ENCODE results near the gene HEPHL1.
A peak's percentile ranks its signal among the peaks of the same experiment; 100 is the strongest.

HEPHL1 gene

DNA sequence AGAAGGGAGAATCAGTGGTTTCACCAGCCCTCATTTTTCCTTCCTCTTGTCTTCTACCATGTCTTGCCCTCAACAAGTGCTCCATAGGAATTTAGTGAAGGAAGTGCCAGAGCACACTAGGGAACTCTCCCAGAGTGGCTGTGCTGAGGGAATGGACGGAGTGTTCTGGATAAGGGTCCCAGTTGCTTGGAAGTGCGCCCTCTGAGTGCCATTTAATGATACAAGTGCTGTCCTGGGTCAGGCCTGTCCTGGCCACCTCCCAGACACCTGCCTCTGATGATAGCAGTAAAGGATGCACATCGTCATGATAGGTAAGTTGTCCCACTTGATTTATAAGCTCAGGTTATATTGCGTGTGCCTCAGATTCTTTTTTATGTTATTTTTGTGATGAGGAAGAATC, 112.6 kb downstream of the HEPHL1 start:
- ATAC-seq (ENCODE audit: low read depth) (no peak), DNase-seq (ENCODE audit: low spot score in 2 of 2) (no peak)
- Mint-ChIP-seq H3K9me3 (peaks cover 1% of the 10 kb centered on the region), H3K27ac (peak overlapping the region; percentile 59), H3K4me3 (no peak overlapping the region), H3K36me3 (peaks cover 4% of the 10 kb centered on the region), H3K4me1 (peaks cover 30% of the 10 kb centered on the region), H3K27me3 (no peaks in the 10 kb centered on the region)

GRCh38 chr11:94134651-94135512, 113.7 kb downstream of the HEPHL1 start:
- H3K27ac Mint-ChIP-seq = peak overlapping the region; percentile 83
- no peak for DNase-seq (ENCODE audit: low spot score in 2 of 2)

DNA sequence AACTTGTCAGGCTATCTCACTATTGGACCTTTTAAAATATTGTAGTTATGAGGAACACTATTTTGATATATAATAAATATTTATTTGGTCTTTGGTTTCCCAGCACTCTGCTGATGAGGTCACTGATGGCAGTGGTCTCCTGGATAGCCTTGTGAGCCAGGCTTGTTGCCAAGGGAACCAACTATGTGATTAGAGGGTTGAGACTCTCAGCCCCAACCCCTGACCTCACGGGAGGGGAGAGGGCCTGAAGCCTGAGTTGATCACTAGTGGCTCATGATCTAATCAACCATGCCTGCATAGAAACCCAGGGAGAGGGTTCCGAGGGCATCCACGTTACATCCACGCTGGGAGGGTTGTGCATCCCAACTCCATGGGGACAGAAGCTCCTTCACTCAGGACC, 118.3 kb downstream of the HEPHL1 start:
- H3K9me3 Mint-ChIP-seq = peaks cover 1% of the 10 kb centered on the region
- DNase-seq (ENCODE audit: low spot score in 2 of 2) = no peak
- H3K36me3 Mint-ChIP-seq = peaks cover 4% of the 10 kb centered on the region
- no peak overlapping the region for H3K4me3 Mint-ChIP-seq
- no peaks in the 10 kb centered on the region for H3K27me3 Mint-ChIP-seq
- no peak overlapping the region for H3K27ac Mint-ChIP-seq
- peaks cover 48% of the 10 kb centered on the region for H3K4me1 Mint-ChIP-seq
- ATAC-seq (ENCODE audit: low read depth) = no peak

More at GRCh38 chr11:94134651-94135512, 113.7 kb downstream of the HEPHL1 start:
- no peak for ATAC-seq (ENCODE audit: low read depth)
- H3K27me3 Mint-ChIP-seq = no peaks in the 10 kb centered on the region
- peaks cover 35% of the 10 kb centered on the region for H3K4me1 Mint-ChIP-seq
- peaks cover 4% of the 10 kb centered on the region for H3K36me3 Mint-ChIP-seq
- H3K4me3 Mint-ChIP-seq = no peak overlapping the region
- H3K9me3 Mint-ChIP-seq = peaks cover 1% of the 10 kb centered on the region

DNA sequence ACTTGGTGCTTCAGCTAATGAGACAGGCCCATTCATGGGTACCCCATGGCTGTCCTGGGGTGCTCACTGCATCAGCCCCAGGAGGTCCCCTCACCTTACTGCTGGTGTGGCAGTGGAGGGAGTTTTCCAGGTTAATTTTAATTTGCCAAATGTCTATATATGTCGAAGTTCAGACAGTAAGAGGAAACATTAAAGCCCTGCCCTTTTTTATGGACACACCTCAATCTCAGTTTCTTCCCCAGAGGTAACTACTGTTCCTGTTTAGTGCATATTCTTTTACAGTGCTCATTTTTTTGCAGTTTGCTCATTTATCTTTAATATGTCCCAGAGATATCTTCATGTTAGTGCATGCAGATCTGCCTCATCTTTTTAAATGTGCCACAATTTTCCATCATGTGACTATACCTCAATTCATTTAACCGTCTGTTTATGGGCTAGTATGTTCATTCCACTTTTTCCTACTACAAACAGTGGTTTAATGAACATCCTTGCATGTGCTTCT, 119.1 kb downstream of the HEPHL1 start:
- Mint-ChIP-seq H3K4me3 (no peak overlapping the region), H3K9me3 (peaks cover 1% of the 10 kb centered on the region), H3K27ac (peak overlapping the region; percentile 43), H3K4me1 (peaks cover 45% of the 10 kb centered on the region), H3K27me3 (no peaks in the 10 kb centered on the region), H3K36me3 (peaks cover 4% of the 10 kb centered on the region)
- DNase-seq (ENCODE audit: low spot score in 2 of 2) = no peak
- ATAC-seq (ENCODE audit: low read depth) = no peak

DNA sequence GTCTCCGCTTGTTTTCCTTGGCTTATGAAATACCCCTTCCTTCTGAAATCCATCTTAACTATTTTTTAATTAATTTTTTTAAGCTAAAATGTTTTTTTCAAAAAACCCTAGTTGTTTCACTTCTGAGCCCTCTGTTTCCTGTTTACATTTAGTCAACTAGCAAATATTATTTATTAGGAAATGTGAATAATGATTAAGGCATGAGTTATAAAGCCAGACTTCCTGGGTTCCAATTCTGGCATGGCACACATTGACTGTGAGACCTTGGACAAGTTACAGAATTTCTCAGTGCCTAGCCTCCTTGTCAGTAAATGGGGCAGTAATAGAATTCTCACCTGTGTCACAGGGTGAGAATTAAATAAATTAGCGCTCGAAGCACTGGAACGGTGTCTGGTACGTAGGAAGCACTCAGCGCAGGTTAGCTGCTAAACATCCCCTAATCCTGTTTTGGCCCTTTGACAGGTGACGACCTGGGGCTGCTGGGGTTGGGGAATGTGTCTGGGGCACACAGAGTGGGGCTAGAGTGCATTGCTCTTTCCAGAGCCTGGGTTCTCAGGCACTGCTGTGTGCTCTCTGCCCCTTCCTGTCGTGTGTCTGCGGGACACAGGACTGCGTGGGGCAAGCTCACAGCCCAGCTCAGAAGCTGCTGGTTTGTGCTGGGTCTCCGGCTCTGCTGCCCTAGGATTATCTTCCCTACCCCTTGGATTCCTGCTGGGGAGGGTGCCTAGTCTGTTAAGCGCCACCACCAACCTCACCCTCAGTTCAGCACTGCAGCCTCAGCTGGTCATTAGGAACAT, 120.6 kb downstream of the HEPHL1 start:
- Mint-ChIP-seq H3K27me3 (no peaks in the 10 kb centered on the region), H3K36me3 (peaks cover 4% of the 10 kb centered on the region), H3K4me1 (peaks cover 44% of the 10 kb centered on the region), H3K27ac (peak overlapping the region; percentile 12), H3K9me3 (peaks cover under 1% of the 10 kb centered on the region), H3K4me3 (no peak overlapping the region)
- ATAC-seq (ENCODE audit: low read depth) (no peak), DNase-seq (ENCODE audit: low spot score in 2 of 2) (no peak)

- DNase-seq (ENCODE audit: low spot score in 2 of 2) (no peak), ATAC-seq (ENCODE audit: low read depth) (no peak)
- no peak overlapping the region for H3K4me3 Mint-ChIP-seq
- H3K36me3 Mint-ChIP-seq = peaks cover 4% of the 10 kb centered on the region
- no peaks in the 10 kb centered on the region for H3K27me3 Mint-ChIP-seq
- H3K4me1 Mint-ChIP-seq = peaks cover 48% of the 10 kb centered on the region
- H3K9me3 Mint-ChIP-seq = no peaks in the 10 kb centered on the region
- peak overlapping the region; percentile 12 for H3K27ac Mint-ChIP-seq
These were observed 121.4 kb downstream of the HEPHL1 start for GRCh38 chr11:94142308-94143281.

GRCh38 chr11:94144216-94144615, 123.1 kb downstream of the HEPHL1 start:
- Mint-ChIP-seq H3K27ac (peak overlapping the region; percentile 28), H3K36me3 (peaks cover 4% of the 10 kb centered on the region), H3K4me1 (peaks cover 56% of the 10 kb centered on the region), H3K27me3 (no peaks in the 10 kb centered on the region), H3K9me3 (no peaks in the 10 kb centered on the region), H3K4me3 (no peak overlapping the region)
- no peak for ATAC-seq (ENCODE audit: low read depth)
- DNase-seq (ENCODE audit: low spot score in 2 of 2) = no peak

GRCh38 chr11:94144664-94145063, 123.5 kb downstream of the HEPHL1 start:
- Mint-ChIP-seq H3K27me3 (no peaks in the 10 kb centered on the region), H3K27ac (no peak overlapping the region), H3K4me1 (peaks cover 58% of the 10 kb centered on the region), H3K9me3 (no peaks in the 10 kb centered on the region), H3K36me3 (peaks cover 4% of the 10 kb centered on the region), H3K4me3 (no peak overlapping the region)
- DNase-seq (ENCODE audit: low spot score in 2 of 2) = no peak
- ATAC-seq (ENCODE audit: low read depth) = no peak

DNA sequence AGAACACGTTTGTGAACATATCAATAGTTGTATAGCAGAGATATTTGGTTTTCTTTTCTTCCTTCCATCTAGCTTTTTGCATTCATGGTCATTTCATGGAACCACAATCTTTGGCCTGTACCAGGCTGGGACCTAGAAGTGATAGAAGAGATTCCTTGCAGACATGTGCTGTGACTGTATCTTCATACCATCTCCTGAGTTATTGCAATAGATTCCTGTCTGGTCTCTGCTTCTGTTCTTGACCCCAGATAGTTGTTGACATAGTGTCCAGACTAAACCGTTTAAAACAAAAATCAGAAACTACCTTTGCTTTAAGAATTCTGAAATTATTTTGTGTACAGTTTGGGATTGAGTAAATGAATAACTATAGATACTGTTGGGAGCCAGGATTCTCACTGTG, 124.3 kb downstream of the HEPHL1 start:
- Mint-ChIP-seq H3K36me3 (peaks cover 4% of the 10 kb centered on the region), H3K27ac (no peak overlapping the region), H3K4me3 (no peak overlapping the region), H3K4me1 (peaks cover 56% of the 10 kb centered on the region), H3K9me3 (no peaks in the 10 kb centered on the region), H3K27me3 (no peaks in the 10 kb centered on the region)
- ATAC-seq (ENCODE audit: low read depth) (no peak), DNase-seq (ENCODE audit: low spot score in 2 of 2) (no peak)

- peaks cover 4% of the 10 kb centered on the region for H3K36me3 Mint-ChIP-seq
- no peak for ATAC-seq (ENCODE audit: low read depth)
- H3K4me3 Mint-ChIP-seq = no peak overlapping the region
- no peaks in the 10 kb centered on the region for H3K27me3 Mint-ChIP-seq
- H3K27ac Mint-ChIP-seq = no peak overlapping the region
- no peak for DNase-seq (ENCODE audit: low spot score in 2 of 2)
- H3K4me1 Mint-ChIP-seq = peaks cover 60% of the 10 kb centered on the region
- no peaks in the 10 kb centered on the region for H3K9me3 Mint-ChIP-seq
These were observed 124.8 kb downstream of the HEPHL1 start for GRCh38 chr11:94145916-94146315.

- Mint-ChIP-seq H3K27me3 (no peaks in the 10 kb centered on the region), H3K4me1 (peaks cover 65% of the 10 kb centered on the region), H3K9me3 (no peaks in the 10 kb centered on the region), H3K36me3 (peaks cover 4% of the 10 kb centered on the region), H3K27ac (no peak overlapping the region), H3K4me3 (no peak overlapping the region)
- DNase-seq (ENCODE audit: low spot score in 2 of 2) (no peak), ATAC-seq (ENCODE audit: low read depth) (no peak)
These were observed 126.3 kb downstream of the HEPHL1 start for GRCh38 chr11:94147433-94147845.

DNA sequence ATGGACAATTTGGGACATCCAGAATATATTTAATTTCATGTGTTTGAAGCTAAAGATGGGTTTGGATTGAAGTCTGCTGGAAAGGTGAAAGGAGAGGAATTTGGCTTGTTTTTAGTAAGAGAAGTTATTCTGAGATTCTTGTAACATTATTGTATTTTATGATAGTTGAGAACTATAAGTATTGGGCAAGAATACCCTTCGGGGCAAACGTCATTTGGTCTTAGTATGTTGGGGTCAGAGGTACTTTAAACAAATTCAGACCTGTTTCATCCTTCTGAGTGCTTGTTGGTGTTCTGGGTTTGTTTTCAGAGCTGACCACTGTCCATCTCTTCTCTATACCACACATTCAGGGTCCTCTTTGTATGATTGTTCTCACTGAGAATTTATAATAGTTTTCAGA, 127.0 kb downstream of the HEPHL1 start:
- H3K27me3 Mint-ChIP-seq = no peaks in the 10 kb centered on the region
- DNase-seq (ENCODE audit: low spot score in 2 of 2) (no peak), ATAC-seq (ENCODE audit: low read depth) (no peak)
- H3K36me3 Mint-ChIP-seq = peaks cover 4% of the 10 kb centered on the region
- H3K27ac Mint-ChIP-seq = no peak overlapping the region
- no peak overlapping the region for H3K4me3 Mint-ChIP-seq
- H3K4me1 Mint-ChIP-seq = peaks cover 65% of the 10 kb centered on the region
- H3K9me3 Mint-ChIP-seq = no peaks in the 10 kb centered on the region

DNA sequence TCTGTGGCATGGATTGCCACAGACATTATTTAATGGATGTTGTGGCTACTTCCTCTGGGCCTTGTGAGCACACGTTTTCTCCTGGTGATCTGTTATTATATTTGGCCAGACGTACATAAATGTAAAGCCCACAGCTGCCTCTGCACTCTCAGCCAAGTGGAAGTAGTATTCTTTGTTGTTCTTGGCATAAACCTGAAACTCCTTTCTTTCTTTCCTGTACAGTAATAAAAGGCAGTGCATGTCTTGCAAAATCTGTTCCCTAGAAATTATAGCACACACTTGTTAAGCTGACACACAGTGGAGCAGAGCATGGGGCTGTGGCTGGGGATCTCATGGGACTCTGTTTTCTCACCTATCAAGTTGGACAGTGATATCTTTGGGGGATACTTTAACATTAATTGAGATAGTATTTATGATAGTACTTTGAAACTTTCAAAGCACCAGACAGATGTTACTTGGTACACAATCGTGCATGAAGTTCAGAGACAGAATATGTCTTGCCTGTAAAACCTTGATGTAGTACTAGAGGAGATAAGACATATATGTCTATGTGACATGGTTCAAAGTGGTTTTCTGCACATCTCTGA, 128.4 kb downstream of the HEPHL1 start:
- Mint-ChIP-seq H3K36me3 (peaks cover 4% of the 10 kb centered on the region), H3K4me3 (no peak overlapping the region), H3K27me3 (no peaks in the 10 kb centered on the region), H3K27ac (peak overlapping the region; percentile 70), H3K4me1 (peaks cover 67% of the 10 kb centered on the region), H3K9me3 (no peaks in the 10 kb centered on the region)
- ATAC-seq (ENCODE audit: low read depth) = no peak
- DNase-seq (ENCODE audit: low spot score in 2 of 2) = no peak
